Measurements from ENCODE around the gene FAIM2. TPM values are rescaled to one million over a fixed set of nuclear protein-coding genes. Genes with fewer than 3 reads are reported as not detected.
A peak's percentile ranks its signal among the peaks of the same experiment; 100 is the strongest.

The FAIM2 gene
- total RNA-seq, 6 donors from 2014 or later: 0.30 to 2.0 (median 0.64) TPM; not detected in 2

DNA sequence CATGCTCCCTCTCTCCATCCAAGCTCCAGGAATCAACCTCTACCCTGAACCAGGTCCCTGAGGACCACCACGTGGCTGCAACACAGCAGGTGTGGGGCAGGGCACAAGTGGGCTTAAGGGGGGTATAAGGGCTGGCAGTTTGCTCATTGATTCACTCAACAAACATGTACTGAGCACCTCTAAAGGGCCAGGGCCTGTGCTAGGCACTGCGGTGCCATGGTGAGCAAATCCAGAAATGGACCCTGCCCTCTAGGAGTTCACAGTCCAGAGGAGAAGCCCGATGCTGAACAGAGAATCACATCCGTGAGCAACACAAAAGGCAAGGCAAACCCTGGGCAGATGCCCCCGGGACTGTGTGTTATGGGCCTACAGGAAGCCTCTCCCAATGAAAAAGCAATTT is 40.3 kb upstream of the FAIM2 start:
- Histone ChIP-seq H3K9me3 (no peaks in the 10 kb centered on the region), H3K36me3 (no peaks in the 10 kb centered on the region), H3K27ac (no peak overlapping the region), H3K4me1 (peaks cover 10 to 28% (median 14%) of the 10 kb centered on the region in 4 donors), H3K27me3 (no peaks in the 10 kb centered on the region), H3K4me3 (no peak overlapping the region)
- DNase-seq (peak in 1 of 2 donors; percentile 13), ATAC-seq (ENCODE audit: low FRiP score in 2 of 2) (no peak)
- TF ChIP-seq EP300 (IDR thresholded peaks at IDR 0.05) (no peak), POLR2A (IDR thresholded peaks at IDR 0.05) (no peak), POLR2AphosphoS5 (IDR thresholded peaks at IDR 0.05) (no peak)
- TF ChIP-seq, protein P1, sequence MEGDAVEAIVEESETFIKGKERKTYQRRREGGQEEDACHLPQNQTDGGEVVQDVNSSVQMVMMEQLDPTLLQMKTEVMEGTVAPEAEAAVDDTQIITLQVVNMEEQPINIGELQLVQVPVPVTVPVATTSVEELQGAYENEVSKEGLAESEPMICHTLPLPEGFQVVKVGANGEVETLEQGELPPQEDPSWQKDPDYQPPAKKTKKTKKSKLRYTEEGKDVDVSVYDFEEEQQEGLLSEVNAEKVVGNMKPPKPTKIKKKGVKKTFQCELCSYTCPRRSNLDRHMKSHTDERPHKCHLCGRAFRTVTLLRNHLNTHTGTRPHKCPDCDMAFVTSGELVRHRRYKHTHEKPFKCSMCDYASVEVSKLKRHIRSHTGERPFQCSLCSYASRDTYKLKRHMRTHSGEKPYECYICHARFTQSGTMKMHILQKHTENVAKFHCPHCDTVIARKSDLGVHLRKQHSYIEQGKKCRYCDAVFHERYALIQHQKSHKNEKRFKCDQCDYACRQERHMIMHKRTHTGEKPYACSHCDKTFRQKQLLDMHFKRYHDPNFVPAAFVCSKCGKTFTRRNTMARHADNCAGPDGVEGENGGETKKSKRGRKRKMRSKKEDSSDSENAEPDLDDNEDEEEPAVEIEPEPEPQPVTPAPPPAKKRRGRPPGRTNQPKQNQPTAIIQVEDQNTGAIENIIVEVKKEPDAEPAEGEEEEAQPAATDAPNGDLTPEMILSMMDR (IDR thresholded peaks at IDR 0.05): no peak
- 89 to 93% methylated on average over 4 to 5 of the region's 5 CpGs for WGBS, 2 donors

DNA sequence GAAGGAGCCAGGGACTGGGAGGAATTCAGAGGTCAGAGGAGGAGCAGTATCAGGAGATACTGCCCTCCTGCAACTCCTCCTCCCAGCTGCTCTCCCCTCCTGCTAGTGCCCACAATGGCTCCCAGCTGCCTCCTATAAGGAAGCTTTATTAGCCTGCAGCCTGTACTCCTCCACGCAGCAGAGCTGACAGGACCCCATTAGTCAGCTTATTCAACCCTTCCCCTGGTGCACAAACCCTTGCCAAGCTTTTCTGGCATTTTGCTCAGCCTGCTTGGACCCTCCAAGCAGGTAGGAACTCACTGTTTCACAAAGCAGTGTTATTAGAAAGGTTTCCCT is 39.9 kb upstream of the FAIM2 start:
- Histone ChIP-seq H3K9me3 (no peaks in the 10 kb centered on the region), H3K4me1 (peaks cover 10 to 28% (median 14%) of the 10 kb centered on the region in 4 donors), H3K4me3 (no peak overlapping the region), H3K36me3 (no peaks in the 10 kb centered on the region), H3K27me3 (no peaks in the 10 kb centered on the region), H3K27ac (peak overlapping the region in 2 of 4 donors; percentile 23 to 43)
- peak in 1 of 2 donors; percentile 7 for DNase-seq
- no peak for ATAC-seq (ENCODE audit: low FRiP score in 2 of 2)
- TF ChIP-seq EP300 (IDR thresholded peaks at IDR 0.05) (no peak), POLR2AphosphoS5 (IDR thresholded peaks at IDR 0.05) (no peak), POLR2A (IDR thresholded peaks at IDR 0.05) (no peak)
- TF ChIP-seq, protein P1 (IDR thresholded peaks at IDR 0.05): no peak
- 100% methylated on average over 1 of the region's 1 CpG for WGBS, 2 donors

DNA sequence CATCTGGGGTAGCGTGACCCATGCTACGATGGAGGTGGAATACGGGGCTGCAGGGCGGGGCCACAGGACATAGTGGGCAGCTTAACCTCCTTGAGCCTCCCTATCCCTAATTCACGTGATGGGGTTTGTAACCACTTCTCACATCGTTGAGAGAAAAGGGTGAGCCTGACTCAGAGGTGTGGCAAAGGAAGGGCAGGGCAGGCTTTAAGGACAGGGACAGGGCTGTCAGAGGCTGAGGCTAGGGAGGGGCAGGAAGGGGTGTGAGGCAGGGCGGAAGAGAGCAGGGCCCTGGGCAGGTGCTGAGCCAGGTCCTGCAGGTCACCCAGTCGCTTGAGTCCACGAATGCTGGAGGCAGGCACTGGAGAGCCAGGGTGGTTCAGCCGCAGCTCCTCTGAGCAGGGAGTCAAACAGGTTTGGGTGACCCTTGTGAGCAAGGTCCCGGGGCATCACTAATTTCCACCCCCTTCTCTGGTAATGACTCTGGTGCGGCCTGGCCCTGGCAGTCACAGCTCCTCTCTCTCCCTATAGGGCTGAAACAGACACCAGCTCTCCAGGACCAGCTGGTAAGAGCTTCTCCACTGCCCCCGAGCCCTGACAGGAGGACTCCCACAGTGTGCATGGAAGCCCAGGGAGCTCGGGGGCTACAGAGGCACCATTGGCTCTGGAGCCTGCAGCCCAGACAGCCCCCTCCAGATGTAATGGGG is 39.4 kb upstream of the FAIM2 start:
- WGBS, 2 donors: 53 to 69% methylated on average over 10 to 12 of the region's 14 CpGs
- H3K27ac ChIP-seq: peak overlapping the region in 2 of 4 donors; percentile 23 to 43
- no peaks in the 10 kb centered on the region for H3K27me3 ChIP-seq
- H3K4me1 ChIP-seq: peaks cover 10 to 28% (median 14%) of the 10 kb centered on the region in 4 donors
- TF ChIP-seq POLR2A (IDR thresholded peaks at IDR 0.05): no peak
- TF ChIP-seq, protein P1 (IDR thresholded peaks at IDR 0.05): no peak
- TF ChIP-seq EP300 (IDR thresholded peaks at IDR 0.05): no peak
- TF ChIP-seq POLR2AphosphoS5 (IDR thresholded peaks at IDR 0.05): no peak
- peak in 1 of 2 donors; percentile 75 for ATAC-seq (ENCODE audit: low FRiP score in 2 of 2)
- no peak overlapping the region for H3K4me3 ChIP-seq
- no peaks in the 10 kb centered on the region for H3K9me3 ChIP-seq
- no peaks in the 10 kb centered on the region for H3K36me3 ChIP-seq
- DNase-seq: peak in 1 of 2 donors; percentile 79

DNA sequence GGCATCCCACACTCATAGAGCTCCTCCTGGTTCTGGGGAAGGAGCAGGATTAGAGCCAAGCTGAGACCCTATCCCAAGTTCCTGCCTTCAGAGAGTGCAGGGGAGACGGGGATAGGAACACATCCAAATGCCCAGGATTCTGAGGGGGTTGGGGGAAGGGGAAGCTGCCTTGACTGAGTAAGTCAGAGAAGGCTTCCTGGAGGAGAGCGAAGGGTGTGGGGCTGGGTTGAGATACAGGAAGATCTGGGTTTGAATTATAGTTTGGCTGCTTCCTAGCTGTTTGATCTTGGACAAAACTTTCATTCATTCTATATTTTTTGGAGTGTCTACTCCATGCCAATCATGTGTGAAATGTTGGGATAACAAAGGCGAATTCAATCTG is 38.8 kb upstream of the FAIM2 start:
- Histone ChIP-seq H3K36me3 (no peaks in the 10 kb centered on the region), H3K9me3 (no peaks in the 10 kb centered on the region), H3K4me3 (no peak overlapping the region), H3K27me3 (no peaks in the 10 kb centered on the region), H3K27ac (no peak overlapping the region), H3K4me1 (peaks cover 10 to 28% (median 14%) of the 10 kb centered on the region in 4 donors)
- DNase-seq (no peak), ATAC-seq (ENCODE audit: low FRiP score in 2 of 2) (no peak)
- WGBS, 2 donors: 79 to 90% methylated on average over 3 of the region's 3 CpGs
- TF ChIP-seq POLR2AphosphoS5 (IDR thresholded peaks at IDR 0.05) (no peak), POLR2A (IDR thresholded peaks at IDR 0.05) (no peak), EP300 (IDR thresholded peaks at IDR 0.05) (no peak)
- TF ChIP-seq, protein P1 (IDR thresholded peaks at IDR 0.05): no peak

Data from upper lobe of left lung (tissue), 6 donors.